Gastroesophageal sphincter (tissue), 4 donors: Measurements from ENCODE around the gene TPRG1L. TPM values are rescaled to one million over a fixed set of nuclear protein-coding genes. Genes with fewer than 3 reads are reported as not detected.

Experiments used
- ATAC-seq: fragments of 150-250 bp; one replicate; pipeline ENCODE4 v1.9.1; 2016; ENCODE audit warnings: mild to moderate bottlenecking, moderate library complexity
- H3K27ac ChIP-seq, 4 donors: fragments of 200-600 bp; sonication (generic) in 3 of 4; 1 replicate in 3 of 4; 2 replicates in 1 of 4; pipeline ENCODE4 v1.5.1; 2016 to 2019
- H3K27me3 ChIP-seq: fragments of 200-600 bp; sonication (generic); one replicate; pipeline ENCODE4 v1.5.1; 2019
- H3K36me3 ChIP-seq, 2 donors: fragments of 200-600 bp; sonication (generic); one replicate each; pipeline ENCODE4 v1.5.1; 2019; ENCODE audit warnings: control low read depth in 1 of 2
- H3K4me1 ChIP-seq, 3 donors: fragments of 200-600 bp; sonication (generic); 1 replicate in 2 of 3; 2 replicates in 1 of 3; pipeline ENCODE4 v1.5.1; 2016 to 2019; ENCODE audit warnings: control low read depth in 2 of 3
- H3K4me3 ChIP-seq, 2 donors: fragments of 200-600 bp; sonication (generic); one replicate each; pipeline ENCODE4 v1.5.1; 2019; ENCODE audit warnings: mild to moderate bottlenecking in 1 of 2, moderate library complexity in 1 of 2
- H3K9me3 ChIP-seq, 3 donors: fragments of 200-600 bp; sonication (generic); one replicate each; pipeline ENCODE4 v1.5.1; 2017 to 2019; ENCODE audit warnings: control low read depth in 2 of 3
- EP300 ChIP-seq: sonication (generic); formaldehyde crosslinking; IDR thresholded peaks from one replicate; pipeline ENCODE4 v1.6.1; 2017; ENCODE audit warnings: antibody characterized with exemption, mild to moderate bottlenecking
- POLR2A ChIP-seq, 2 donors: fragments of 450-650 bp; IDR thresholded peaks; one replicate each; pipeline ENCODE4 v1.6.1; 2017; ENCODE audit warnings: antibody characterized with exemption in 2 of 2, mild to moderate bottlenecking in 2 of 2, moderate library complexity in 1 of 2
- POLR2AphosphoS5 ChIP-seq: sonication (generic); formaldehyde crosslinking; IDR thresholded peaks from one replicate; pipeline ENCODE4 v1.6.1; 2017; ENCODE audit warnings: antibody characterized with exemption
- WGBS, 2 donors: methylation state at CpG; one replicate each; pipeline ENCODE4 v1.1.5; 2018; ENCODE audit warnings: low coverage in 1 of 2; 5-methylcytosine and 5-hydroxymethylcytosine counted together
- total RNA-seq, 4 donors: library from RNA; depleted of rRNA; stranded (reverse); fragments of >200 nt; gene quantifications; one replicate each; pipeline ENCODE4 v1.1.0, GENCODE V29; 2016
- TF ChIP-seq, protein P1 (sequence below), 4 experiments: fragments of 200-600 bp in 2 of 4; fragments of 450-650 bp in 2 of 4; sonication (generic) in 1 of 4; IDR thresholded peaks; one replicate each; pipeline ENCODE4 v1.5.1; 2017 to 2019; ENCODE audit warnings: antibody characterized with exemption in 4 of 4, mild to moderate bottlenecking in 2 of 4, moderate library complexity in 2 of 4

Gene TPRG1L
- total RNA-seq, 4 donors from 2014 or later: 38.2 to 52.1 (median 46.6) TPM

DNA sequence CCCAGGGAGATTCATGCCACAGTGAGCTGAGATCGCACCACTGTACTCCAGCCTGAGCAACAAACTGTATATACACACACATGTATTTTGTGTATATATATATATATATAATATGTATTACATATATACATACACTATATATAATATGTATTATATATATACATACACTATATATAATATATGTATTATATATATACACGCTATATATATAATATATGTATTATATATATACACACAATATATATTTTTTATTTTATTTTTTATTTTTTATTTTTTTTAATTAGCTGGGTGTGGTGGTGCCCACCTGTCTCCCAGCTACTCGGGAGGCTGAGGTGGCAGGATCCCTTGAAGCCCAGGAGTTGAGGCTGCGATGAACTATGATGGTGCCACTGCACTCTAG is 36.8 kb downstream of the TPRG1L start:
- Histone ChIP-seq H3K4me3 (no peak overlapping the region), H3K27ac (no peak overlapping the region), H3K4me1 (no peaks in the 10 kb centered on the region), H3K27me3 (peaks cover 55% of the 10 kb centered on the region), H3K9me3 (no peaks in the 10 kb centered on the region), H3K36me3 (no peaks in the 10 kb centered on the region)
- TF ChIP-seq POLR2A (IDR thresholded peaks at IDR 0.05) (no peak), EP300 (no peak), POLR2AphosphoS5 (no peak)
- TF ChIP-seq, protein P1, sequence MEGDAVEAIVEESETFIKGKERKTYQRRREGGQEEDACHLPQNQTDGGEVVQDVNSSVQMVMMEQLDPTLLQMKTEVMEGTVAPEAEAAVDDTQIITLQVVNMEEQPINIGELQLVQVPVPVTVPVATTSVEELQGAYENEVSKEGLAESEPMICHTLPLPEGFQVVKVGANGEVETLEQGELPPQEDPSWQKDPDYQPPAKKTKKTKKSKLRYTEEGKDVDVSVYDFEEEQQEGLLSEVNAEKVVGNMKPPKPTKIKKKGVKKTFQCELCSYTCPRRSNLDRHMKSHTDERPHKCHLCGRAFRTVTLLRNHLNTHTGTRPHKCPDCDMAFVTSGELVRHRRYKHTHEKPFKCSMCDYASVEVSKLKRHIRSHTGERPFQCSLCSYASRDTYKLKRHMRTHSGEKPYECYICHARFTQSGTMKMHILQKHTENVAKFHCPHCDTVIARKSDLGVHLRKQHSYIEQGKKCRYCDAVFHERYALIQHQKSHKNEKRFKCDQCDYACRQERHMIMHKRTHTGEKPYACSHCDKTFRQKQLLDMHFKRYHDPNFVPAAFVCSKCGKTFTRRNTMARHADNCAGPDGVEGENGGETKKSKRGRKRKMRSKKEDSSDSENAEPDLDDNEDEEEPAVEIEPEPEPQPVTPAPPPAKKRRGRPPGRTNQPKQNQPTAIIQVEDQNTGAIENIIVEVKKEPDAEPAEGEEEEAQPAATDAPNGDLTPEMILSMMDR (IDR thresholded peaks at IDR 0.05): no peak
- WGBS, 2 donors: 94 to 95% methylated on average over 2 to 4 of the region's 4 CpGs
- ATAC-seq: no peak

DNA sequence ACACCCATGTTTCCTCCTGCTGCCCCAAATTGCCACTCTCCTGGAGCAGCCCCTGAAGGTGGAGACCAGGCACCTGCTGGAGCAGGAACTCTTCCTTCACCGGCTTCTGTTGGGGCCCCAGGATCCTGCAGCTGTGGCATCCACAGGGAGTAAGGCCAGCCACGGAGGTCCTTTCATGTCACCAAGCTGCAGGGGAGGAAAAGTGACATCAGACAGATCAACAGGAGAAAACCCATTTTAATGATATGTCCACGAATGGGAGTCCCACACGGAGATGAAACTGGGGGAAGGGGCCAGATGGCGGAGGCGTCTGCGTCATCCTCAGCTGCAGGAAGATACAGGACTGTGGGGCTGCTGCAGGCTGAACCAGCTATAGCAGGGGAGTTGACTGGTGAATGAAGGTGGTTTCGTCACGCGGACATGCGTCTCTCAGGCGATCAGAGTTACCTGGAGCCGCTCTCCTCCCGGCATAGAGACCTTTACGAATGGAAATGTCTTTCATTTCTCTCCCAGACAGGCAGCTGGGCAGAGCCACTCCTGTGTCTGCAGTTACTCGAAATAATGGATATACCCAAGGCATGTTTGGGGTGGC is 37.4 kb downstream of the TPRG1L start:
- Histone ChIP-seq H3K4me3 (no peak overlapping the region), H3K4me1 (no peaks in the 10 kb centered on the region), H3K27me3 (peaks cover 57% of the 10 kb centered on the region), H3K9me3 (no peaks in the 10 kb centered on the region), H3K27ac (no peak overlapping the region), H3K36me3 (no peaks in the 10 kb centered on the region)
- TF ChIP-seq POLR2A (IDR thresholded peaks at IDR 0.05): no peak
- TF ChIP-seq, protein P1 (IDR thresholded peaks at IDR 0.05): no peak
- TF ChIP-seq POLR2AphosphoS5: no peak
- TF ChIP-seq EP300: no peak
- ATAC-seq: no peak
- 86% methylated on average over 15 of the region's 16 CpGs; no CpG with 5 or more reads in 1 of the 2 donors for WGBS, 2 donors

GRCh38 chr1:3663999-3664699 is 39.3 kb downstream of the TPRG1L start:
- no peak for ATAC-seq
- Histone ChIP-seq H3K9me3 (no peaks in the 10 kb centered on the region), H3K36me3 (no peaks in the 10 kb centered on the region), H3K4me1 (peaks cover 0 to 7% (median 0%) of the 10 kb centered on the region in 3 donors), H3K4me3 (no peak overlapping the region), H3K27ac (no peak overlapping the region), H3K27me3 (peaks cover 61% of the 10 kb centered on the region)
- 80% methylated on average over 3 of the region's 14 CpGs; no CpG with 5 or more reads in 1 of the 2 donors for WGBS, 2 donors
- TF ChIP-seq EP300 (no peak), POLR2AphosphoS5 (no peak), POLR2A (IDR thresholded peaks at IDR 0.05) (no peak)
- TF ChIP-seq, protein P1 (IDR thresholded peaks at IDR 0.05): no peak

GRCh38 chr1:3664700-3665375 is 40.0 kb downstream of the TPRG1L start:
- Histone ChIP-seq H3K36me3 (no peaks in the 10 kb centered on the region), H3K27ac (no peak overlapping the region), H3K4me1 (peaks cover 0 to 9% (median 0%) of the 10 kb centered on the region in 3 donors), H3K4me3 (no peak overlapping the region), H3K27me3 (peaks cover 68% of the 10 kb centered on the region), H3K9me3 (no peaks in the 10 kb centered on the region)
- 70 to 92% methylated on average over 5 to 7 of the region's 14 CpGs for WGBS, 2 donors
- TF ChIP-seq POLR2A (IDR thresholded peaks at IDR 0.05) (no peak), EP300 (no peak), POLR2AphosphoS5 (no peak)
- TF ChIP-seq, protein P1 (IDR thresholded peaks at IDR 0.05): no peak
- no peak for ATAC-seq
